AG04449 (cell line): ENCODE data around the gene TNS3.

Experiments
- CTCF ChIA-PET: fragments of 350-600 bp; formaldehyde crosslinking; extraction: SDS; loops from one replicate; lab custom pipeline; 2021; ENCODE audit warnings: antibody characterized with exemption; lab: Yijun Ruan, JAX
- POLR2A ChIA-PET: fragments of 400-600, 350-600 bp; formaldehyde crosslinking; extraction: SDS; loops from one replicate; lab custom pipeline; 2020; ENCODE audit warnings: antibody characterized with exemption, inconsistent platforms; lab: Yijun Ruan, JAX
- DNase-seq: peaks from one replicate; pipeline ENCODE4 v3.0.0-alpha.2; 2010; ENCODE audit warnings: low read depth, low spot score
- H3K4me3 ChIP-seq: 2 replicates; pipeline ENCODE4 v1.5.1; 2011; ENCODE audit warnings: low read depth, mild to moderate bottlenecking, control low read depth, low read length
- TF ChIP-seq, protein P1 (sequence below): IDR thresholded peaks from one replicate; pipeline ENCODE4 v1.5.1; 2011; ENCODE audit warnings: mild to moderate bottlenecking, moderate library complexity, low read length, control low read depth, inconsistent platforms; ENCODE audit not compliant: insufficient read depth; ENCODE audit errors: missing control alignments

The TNS3 gene

DNA sequence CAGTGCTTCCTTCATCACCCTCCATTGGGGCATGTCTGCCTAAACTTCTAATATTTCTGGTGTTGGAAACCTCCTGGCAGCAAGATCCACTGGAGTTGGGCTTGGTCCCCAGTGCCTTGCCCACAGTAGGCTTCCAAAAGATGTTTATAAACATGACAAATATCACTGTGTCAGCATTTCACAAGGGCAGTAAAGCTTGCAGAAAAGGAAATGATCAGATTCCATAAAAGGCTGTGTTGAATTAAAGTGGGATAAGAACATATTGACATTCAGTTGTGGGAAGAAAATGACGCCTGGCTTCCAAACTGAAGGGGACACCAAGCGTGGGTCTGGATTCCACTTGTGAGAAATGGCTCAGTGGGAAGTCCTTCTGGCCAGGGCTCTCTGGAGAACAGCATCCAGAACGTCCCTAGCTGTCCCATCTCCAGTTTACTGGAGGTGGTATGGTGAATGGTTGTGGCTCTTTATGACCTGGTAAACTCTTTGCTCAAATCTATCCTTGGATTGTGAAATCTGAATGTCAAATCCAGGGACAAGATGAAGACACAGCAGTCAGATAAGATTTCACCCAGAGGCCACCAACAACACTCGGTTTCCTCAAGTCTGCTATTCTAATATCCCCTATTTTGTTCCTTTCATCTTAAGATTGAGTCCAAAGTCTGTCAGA lies 287.2 kb downstream of the TNS3 start:
- TF ChIP-seq, protein P1, sequence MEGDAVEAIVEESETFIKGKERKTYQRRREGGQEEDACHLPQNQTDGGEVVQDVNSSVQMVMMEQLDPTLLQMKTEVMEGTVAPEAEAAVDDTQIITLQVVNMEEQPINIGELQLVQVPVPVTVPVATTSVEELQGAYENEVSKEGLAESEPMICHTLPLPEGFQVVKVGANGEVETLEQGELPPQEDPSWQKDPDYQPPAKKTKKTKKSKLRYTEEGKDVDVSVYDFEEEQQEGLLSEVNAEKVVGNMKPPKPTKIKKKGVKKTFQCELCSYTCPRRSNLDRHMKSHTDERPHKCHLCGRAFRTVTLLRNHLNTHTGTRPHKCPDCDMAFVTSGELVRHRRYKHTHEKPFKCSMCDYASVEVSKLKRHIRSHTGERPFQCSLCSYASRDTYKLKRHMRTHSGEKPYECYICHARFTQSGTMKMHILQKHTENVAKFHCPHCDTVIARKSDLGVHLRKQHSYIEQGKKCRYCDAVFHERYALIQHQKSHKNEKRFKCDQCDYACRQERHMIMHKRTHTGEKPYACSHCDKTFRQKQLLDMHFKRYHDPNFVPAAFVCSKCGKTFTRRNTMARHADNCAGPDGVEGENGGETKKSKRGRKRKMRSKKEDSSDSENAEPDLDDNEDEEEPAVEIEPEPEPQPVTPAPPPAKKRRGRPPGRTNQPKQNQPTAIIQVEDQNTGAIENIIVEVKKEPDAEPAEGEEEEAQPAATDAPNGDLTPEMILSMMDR: no peak
- DNase-seq: no peak
- no peak overlapping the region for H3K4me3 ChIP-seq
- POLR2A ChIA-PET: interaction anchor here (1.0 kb wide), 1 partner anchor 33 kb away, joined by 3 read pairs; no protein-coding TSS in a partner anchor
- CTCF ChIA-PET: interaction anchor here (1.5 to 2.3 kb wide), 2 partner anchors 28 to 41 kb away, joined by 3 to 10 read pairs; no protein-coding TSS in a partner anchor

DNA sequence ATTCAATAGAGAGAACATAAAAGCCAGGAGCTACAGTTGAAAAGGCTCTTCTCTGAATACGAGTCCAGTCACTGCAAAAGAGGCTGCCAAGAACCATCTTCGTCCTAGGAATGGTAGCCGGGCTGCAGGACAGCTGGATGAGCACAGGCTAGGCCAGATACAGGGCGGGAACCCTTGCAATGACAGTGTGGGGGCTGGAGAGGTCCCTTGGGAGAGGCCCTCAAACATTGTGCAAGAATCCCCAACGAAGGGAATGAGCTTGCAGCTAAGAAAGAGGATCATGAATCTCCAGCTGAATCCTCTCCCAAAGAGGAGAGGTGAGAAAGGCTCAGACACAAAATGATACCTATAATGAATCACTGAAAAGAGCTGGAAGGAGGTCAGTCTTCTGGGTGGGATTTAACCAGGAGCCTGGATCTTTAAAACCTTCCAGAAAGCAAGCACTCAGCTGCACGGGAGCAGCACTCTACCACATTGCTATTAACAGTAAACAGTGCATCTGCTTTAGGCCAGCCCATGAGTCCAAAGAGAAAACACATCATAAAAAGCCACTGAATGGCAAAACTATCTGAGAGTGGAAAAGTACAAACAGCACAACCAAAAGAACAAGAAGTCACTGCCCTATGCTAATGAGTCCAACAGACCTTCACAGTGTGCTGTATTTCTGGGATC lies 287.9 kb downstream of the TNS3 start:
- CTCF ChIA-PET: interaction anchor here (1.4 to 2.3 kb wide), 2 partner anchors 28 to 98 kb away, joined by 4 to 10 read pairs; no protein-coding TSS in a partner anchor
- no peak for DNase-seq

DNA sequence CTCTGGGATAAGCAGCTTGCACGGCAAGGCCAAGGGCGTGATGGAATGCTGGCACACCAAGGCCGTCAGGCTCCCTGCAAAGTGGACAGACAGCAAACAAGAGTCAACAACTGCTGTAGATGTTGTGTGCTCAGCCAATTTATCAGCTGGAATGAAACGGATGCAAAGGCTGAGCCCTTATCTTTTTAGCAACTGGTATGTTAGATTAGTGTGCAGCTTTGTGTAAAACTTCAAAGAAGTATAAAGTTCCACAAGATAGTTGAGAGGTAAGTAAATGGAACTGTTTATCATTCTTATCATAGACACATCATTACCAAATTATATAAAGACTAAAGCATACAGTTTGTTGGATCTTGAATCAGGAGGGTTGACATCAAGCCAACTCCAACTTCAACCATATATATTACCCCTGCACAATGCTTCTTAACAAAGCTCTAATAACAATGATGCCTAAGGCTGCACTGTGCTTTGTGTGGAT lies 289.0 kb downstream of the TNS3 start:
- no peak for DNase-seq
- CTCF ChIA-PET: interaction anchor here (1.4 to 2.3 kb wide), 2 partner anchors 26 to 100 kb away, joined by 4 to 10 read pairs; no protein-coding TSS in a partner anchor
- POLR2A ChIA-PET: interaction anchor here (0.9 kb wide), 1 partner anchor 35 kb away, joined by 3 read pairs; no protein-coding TSS in a partner anchor
- H3K4me3 ChIP-seq: no peak overlapping the region
- TF ChIP-seq, protein P1: no peak

More for the DNA sequence above, 287.9 kb downstream of the TNS3 start:
- POLR2A ChIA-PET: interaction anchor here (1.0 kb wide), 1 partner anchor 34 kb away, joined by 3 read pairs; no protein-coding TSS in a partner anchor
- no peak overlapping the region for H3K4me3 ChIP-seq
- TF ChIP-seq, protein P1: no peak

DNA sequence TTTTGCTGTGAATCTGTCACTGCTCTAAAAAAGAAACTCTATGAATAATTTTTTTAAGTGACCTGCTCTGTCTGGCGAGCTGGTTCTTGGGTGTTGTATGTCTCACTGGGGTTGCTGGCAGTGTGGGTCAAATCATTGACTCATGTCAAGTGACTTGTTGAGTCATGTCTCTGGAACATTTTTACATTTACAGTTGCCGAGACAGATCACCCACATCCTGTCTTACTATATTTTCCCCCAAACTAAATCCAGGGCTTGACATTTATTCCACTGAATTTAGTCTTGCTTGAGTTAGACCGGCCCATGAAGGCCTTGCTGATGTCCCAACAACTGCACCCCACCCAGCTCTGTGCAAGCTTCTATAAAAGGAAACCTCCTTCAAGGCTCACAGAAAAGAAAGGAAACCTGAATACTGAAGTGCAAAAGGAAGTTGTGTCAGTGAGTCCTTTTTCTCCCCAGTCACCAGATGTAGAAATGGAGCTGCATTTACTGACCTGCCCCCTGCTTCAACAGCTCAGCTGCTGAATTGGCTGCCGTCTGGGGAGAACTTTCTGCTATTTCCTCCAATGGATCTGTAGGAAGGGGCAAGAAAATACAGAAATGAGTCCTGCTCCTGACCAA lies 290.3 kb downstream of the TNS3 start:
- no peak overlapping the region for H3K4me3 ChIP-seq
- ChIA-PET CTCF (interaction anchor here (1.6 kb wide), 1 partner anchor 25 kb away, joined by 10 read pairs; no protein-coding TSS in a partner anchor), POLR2A (interaction anchor here (0.7 to 1.1 kb wide), 4 partner anchors 10 to 284 kb away, joined by 3 to 4 read pairs (median 4); no protein-coding TSS in a partner anchor)
- peak; percentile 87 for DNase-seq
- TF ChIP-seq, protein P1: no peak

DNA sequence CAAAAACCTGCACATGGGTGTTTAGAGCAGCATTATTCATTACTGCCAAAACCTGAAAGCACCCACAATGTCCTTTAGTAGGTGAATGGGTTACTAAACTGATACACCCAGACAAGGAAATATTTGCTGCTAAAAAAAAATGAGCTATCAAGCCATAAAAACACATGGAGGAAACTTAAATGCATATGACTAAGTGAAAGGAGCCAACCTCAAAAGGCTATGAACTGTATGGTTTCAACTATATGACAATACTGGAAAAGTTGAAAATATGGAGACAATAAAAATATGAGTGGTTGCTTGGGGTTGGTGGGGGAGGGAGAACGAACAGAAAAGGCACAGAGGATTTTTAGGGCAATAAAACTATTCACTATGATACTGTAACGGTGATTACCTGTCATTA lies 291.0 kb downstream of the TNS3 start:
- TF ChIP-seq, protein P1: no peak
- POLR2A ChIA-PET: interaction anchor here (0.9 to 1.1 kb wide), 3 partner anchors 9 to 37 kb away, joined by 3 to 4 read pairs (median 4); no protein-coding TSS in a partner anchor
- no peak for DNase-seq
- no peak overlapping the region for H3K4me3 ChIP-seq
- CTCF ChIA-PET: interaction anchor here (1.6 kb wide), 1 partner anchor 24 kb away, joined by 10 read pairs; no protein-coding TSS in a partner anchor
